Measurements from ENCODE around the gene DNASE1L3. TPM values are rescaled to one million over a fixed set of nuclear protein-coding genes. Genes with fewer than 3 reads are reported as not detected.

Gene DNASE1L3
- total and polyA plus RNA-seq, 2 of the 4 experiments (the other 2 are of a cell fraction), result not detected

GRCh38 chr3:58155838-58156237 is 54.9 kb downstream of the DNASE1L3 start:
- no peak overlapping the region for H3K4me2 ChIP-seq (ENCODE audit: low read depth, low read length)
- no peak overlapping the region for H2BK5ac ChIP-seq (ENCODE audit: low read depth, low read length, poor library complexity, severe bottlenecking)
- ChIA-PET POLR2A (ENCODE audit: unreplicated experiment) (no interaction called here), CTCF (no interaction called here)
- H3K9ac ChIP-seq (ENCODE audit: low read depth, low read length), result no peak overlapping the region
- H2AFZ ChIP-seq (replicated peaks; ENCODE audit: low read length, poor library complexity), result no peak overlapping the region
- H4K20me1 ChIP-seq (ENCODE audit: insufficient read depth, low read length), result peaks cover 6% of the 10 kb centered on the region
- no peak overlapping the region for H2BK120ac ChIP-seq (ENCODE audit: low read depth, low read length)
- dilution Hi-C loops (cut with HindIII; ENCODE audit: low sequenced_read_pairs, unreplicated experiment) (no loop called here), intact Hi-C loops (cut with micrococcal nuclease) (no loop called here), in situ Hi-C loops (cut with MboI; ENCODE audit: low sequenced_read_pairs) (no loop called here)
- peaks cover 2% of the 10 kb centered on the region; the same call in 1 of the 2 replicates for H3K4me1 ChIP-seq (ENCODE audit: control insufficient read depth, insufficient read depth, low read length)
- H4K8ac ChIP-seq (ENCODE audit: low read depth in 2 of 2, low read length in 2 of 2), result no peak overlapping the region
- no peak overlapping the region for H3K23ac ChIP-seq (ENCODE audit: low read depth, low read length)
- no peak overlapping the region for H4K5ac ChIP-seq (ENCODE audit: low read depth, low read length)
- no peak for ATAC-seq (ENCODE audit: low read depth)
- no peak overlapping the region for H3K27ac ChIP-seq (ENCODE audit: insufficient read depth, low read length)
- no peak overlapping the region for H2AK5ac ChIP-seq (ENCODE audit: low read depth, low read length)
- no peak overlapping the region for H2AK9ac ChIP-seq (replicated peaks; ENCODE audit: low read depth, low read length, poor library complexity)
- H3K9me1 ChIP-seq (ENCODE audit: insufficient read depth, low read length), result peaks cover 14% of the 10 kb centered on the region
- no peak overlapping the region for H3K14ac ChIP-seq (replicated peaks; ENCODE audit: low read depth, low read length)
- H3K4ac ChIP-seq (ENCODE audit: low read depth, low read length), result no peak overlapping the region
- DNase-seq, result no peak
- no peak overlapping the region for H2BK15ac ChIP-seq (ENCODE audit: low read depth, low read length)
- 100% methylated on average over 5 of the region's 10 CpGs; no CpG with 5 or more reads in 1 of the 2 experiments for WGBS, 2 experiments (ENCODE audit: extremely low coverage in 2 of 2, insufficient read length in 1 of 2)
- TF ChIP-seq BHLHE40 (IDR thresholded peaks at IDR 0.05; ENCODE audit: low read depth, low read length) (no peak), SMC3 (IDR thresholded peaks at IDR 0.05; ENCODE audit: low read depth, low read length) (no peak), RCOR1 (IDR thresholded peaks at IDR 0.05; ENCODE audit: insufficient replicate concordance, low read length) (no peak), FOS (IDR thresholded peaks at IDR 0.05; ENCODE audit: low read depth, low read length) (no peak), MAFK (IDR thresholded peaks at IDR 0.05; ENCODE audit: low read depth, low read length) (no peak), CTCF (conservative IDR thresholded peaks at IDR 0.05; ENCODE audit: low read depth, low read length) (no peak), NFE2L2 (IDR thresholded peaks at IDR 0.05; ENCODE audit: low read depth, low read length) (no peak), ELK1 (IDR thresholded peaks at IDR 0.05; ENCODE audit: borderline replicate concordance, low read depth, low read length) (no peak), RFX5 (IDR thresholded peaks at IDR 0.05; ENCODE audit: low read depth, low read length) (no peak)
- no peak overlapping the region for H3K4me3 ChIP-seq (ENCODE audit: insufficient read depth, low read depth, low read length)
- BruUV-seq (replicated peaks), result no TSS peak
- no peaks in the 10 kb centered on the region for H3K27me3 ChIP-seq (ENCODE audit: control insufficient read depth, insufficient read depth, low read length)
- no peak overlapping the region for H3K18ac ChIP-seq (ENCODE audit: low read depth, low read length)
- H3K79me1 ChIP-seq (ENCODE audit: low read depth in 1 of 2, low read length in 2 of 2), result peaks cover 17 to 26% of the 10 kb centered on the region in 2 experiments; a peak in 3 of 4 replicates
- no peak overlapping the region for H2BK20ac ChIP-seq (ENCODE audit: low read depth, low read length)
- H3K9me3 ChIP-seq (ENCODE audit: control insufficient read depth, insufficient read depth, low read length), result no peaks in the 10 kb centered on the region
- no peak overlapping the region for H3K56ac ChIP-seq (ENCODE audit: extremely low read depth, insufficient read depth, low read length)
- H3K36me3 ChIP-seq (ENCODE audit: control insufficient read depth, insufficient read depth, low read length), result peaks cover 64% of the 10 kb centered on the region
- H4K91ac ChIP-seq (ENCODE audit: insufficient read depth, low read depth, low read length), result no peak overlapping the region

Measured in IMR-90 (cell line).